ENCODE measurements around the gene TMEM9. TPM values are rescaled to one million over a fixed set of nuclear protein-coding genes. Genes with fewer than 3 reads are reported as not detected.
A peak's percentile ranks its signal among the peaks of the same experiment; 100 is the strongest.

Gene TMEM9
- total RNA-seq, 2 donors from 2014 or later: 131 to 164 TPM

DNA sequence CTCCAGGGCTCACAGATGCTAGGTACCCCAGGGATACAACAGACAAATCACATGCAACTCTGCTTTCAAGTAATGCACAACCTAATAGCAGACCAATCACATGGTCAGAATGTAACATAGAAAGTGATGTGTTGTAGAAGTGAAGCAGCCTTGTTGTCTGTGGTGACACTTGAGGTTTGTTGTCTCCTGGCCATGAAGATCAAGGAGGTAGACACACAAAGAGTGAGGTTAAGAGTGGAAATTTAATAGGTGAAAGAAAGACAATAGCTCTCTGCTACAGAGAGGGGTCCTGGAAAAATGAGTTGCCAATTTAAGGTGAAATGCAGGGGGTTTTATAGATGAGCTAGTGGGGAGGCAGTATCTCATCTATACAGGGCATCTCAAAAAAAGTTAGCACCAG lies 2.5 kb upstream of the TMEM9 start:
- intact Hi-C loops (cut with DNase I): no loop called here
- no peak overlapping the region for H3K4me3 ChIP-seq
- no peaks in the 10 kb centered on the region for H3K36me3 ChIP-seq
- no peaks in the 10 kb centered on the region for H3K27me3 ChIP-seq (replicated peaks; ENCODE audit: insufficient read depth)
- no peaks in the 10 kb centered on the region for H3K9me3 ChIP-seq
- H3K27ac ChIP-seq: no peak overlapping the region
- no peaks in the 10 kb centered on the region for H3K4me1 ChIP-seq (replicated peaks)
- DNase-seq (ENCODE audit: low spot score): no peak
- TF ChIP-seq POLR2AphosphoS5 (IDR thresholded peaks at IDR 0.05) (no peak), POLR2A (IDR thresholded peaks at IDR 0.05) (no peak)
- TF ChIP-seq, protein P1, sequence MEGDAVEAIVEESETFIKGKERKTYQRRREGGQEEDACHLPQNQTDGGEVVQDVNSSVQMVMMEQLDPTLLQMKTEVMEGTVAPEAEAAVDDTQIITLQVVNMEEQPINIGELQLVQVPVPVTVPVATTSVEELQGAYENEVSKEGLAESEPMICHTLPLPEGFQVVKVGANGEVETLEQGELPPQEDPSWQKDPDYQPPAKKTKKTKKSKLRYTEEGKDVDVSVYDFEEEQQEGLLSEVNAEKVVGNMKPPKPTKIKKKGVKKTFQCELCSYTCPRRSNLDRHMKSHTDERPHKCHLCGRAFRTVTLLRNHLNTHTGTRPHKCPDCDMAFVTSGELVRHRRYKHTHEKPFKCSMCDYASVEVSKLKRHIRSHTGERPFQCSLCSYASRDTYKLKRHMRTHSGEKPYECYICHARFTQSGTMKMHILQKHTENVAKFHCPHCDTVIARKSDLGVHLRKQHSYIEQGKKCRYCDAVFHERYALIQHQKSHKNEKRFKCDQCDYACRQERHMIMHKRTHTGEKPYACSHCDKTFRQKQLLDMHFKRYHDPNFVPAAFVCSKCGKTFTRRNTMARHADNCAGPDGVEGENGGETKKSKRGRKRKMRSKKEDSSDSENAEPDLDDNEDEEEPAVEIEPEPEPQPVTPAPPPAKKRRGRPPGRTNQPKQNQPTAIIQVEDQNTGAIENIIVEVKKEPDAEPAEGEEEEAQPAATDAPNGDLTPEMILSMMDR (IDR thresholded peaks at IDR 0.05): no peak

DNA sequence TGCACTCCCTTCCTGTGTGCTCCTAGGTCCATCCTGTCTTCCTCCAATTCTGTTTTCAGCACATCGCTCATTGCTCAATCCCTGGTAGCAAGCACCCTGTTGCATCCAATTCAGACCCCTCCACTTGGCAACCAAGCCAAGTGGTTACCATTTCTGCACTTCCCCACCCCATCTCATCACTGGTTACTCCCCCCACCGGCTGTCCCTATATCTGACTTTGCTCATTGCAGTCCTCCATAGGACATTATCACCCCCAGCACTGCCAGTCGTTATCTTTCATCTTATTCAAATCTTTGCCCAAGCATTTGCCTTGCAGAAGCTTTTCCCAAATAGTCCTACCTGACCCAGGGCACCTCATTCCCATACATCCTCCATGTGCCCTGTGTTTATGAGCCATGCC lies 2.1 kb upstream of the TMEM9 start:
- H3K27me3 ChIP-seq (replicated peaks; ENCODE audit: insufficient read depth): no peaks in the 10 kb centered on the region
- H3K36me3 ChIP-seq: peaks cover 0 to 3% of the 10 kb centered on the region in 2 donors
- no peaks in the 10 kb centered on the region for H3K9me3 ChIP-seq
- intact Hi-C loops (cut with DNase I): no loop called here
- TF ChIP-seq POLR2A (IDR thresholded peaks at IDR 0.05) (no peak), POLR2AphosphoS5 (IDR thresholded peaks at IDR 0.05) (no peak)
- TF ChIP-seq, protein P1 (IDR thresholded peaks at IDR 0.05): no peak
- no peak overlapping the region for H3K27ac ChIP-seq
- H3K4me1 ChIP-seq (replicated peaks): no peaks in the 10 kb centered on the region
- WGBS: 87% methylated on average over 3 of the region's 3 CpGs
- DNase-seq (ENCODE audit: low spot score): no peak
- H3K4me3 ChIP-seq: no peak overlapping the region

DNA sequence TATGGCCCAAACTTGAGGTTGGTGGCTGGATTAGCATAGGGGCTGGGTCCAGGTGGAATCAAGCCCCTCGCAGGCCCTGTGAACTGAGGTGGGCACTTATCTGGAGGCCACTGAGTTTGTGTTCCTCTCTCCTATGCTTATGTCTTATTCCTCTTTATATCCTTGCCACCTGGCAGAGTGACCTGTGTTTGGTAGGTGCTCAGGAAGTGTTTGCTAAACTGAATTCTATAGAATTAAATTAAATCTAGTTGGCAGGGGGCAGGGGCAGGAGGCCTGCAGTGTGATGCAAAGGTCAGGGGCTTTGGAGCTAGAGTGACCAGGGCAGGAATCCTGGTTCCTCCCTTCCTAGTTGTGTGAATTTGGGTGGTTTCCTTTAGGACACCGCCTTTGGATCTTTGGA lies 1.1 kb upstream of the TMEM9 start:
- intact Hi-C loops (cut with DNase I): loop anchor here (2.0 kb wide), 1 partner anchor 15 kb away; no protein-coding TSS in a partner anchor
- Histone ChIP-seq H3K4me3 (no peak overlapping the region), H3K9me3 (no peaks in the 10 kb centered on the region), H3K27ac (no peak overlapping the region), H3K36me3 (peaks cover 0 to 6% of the 10 kb centered on the region in 2 donors), H3K27me3 (replicated peaks; ENCODE audit: insufficient read depth) (no peaks in the 10 kb centered on the region), H3K4me1 (replicated peaks) (no peaks in the 10 kb centered on the region)
- DNase-seq (ENCODE audit: low spot score): no peak
- WGBS: 79% methylated on average over 2 of the region's 2 CpGs
- TF ChIP-seq, protein P1 (IDR thresholded peaks at IDR 0.05): no peak
- TF ChIP-seq POLR2A (IDR thresholded peaks at IDR 0.05) (no peak), POLR2AphosphoS5 (IDR thresholded peaks at IDR 0.05) (no peak)

DNA sequence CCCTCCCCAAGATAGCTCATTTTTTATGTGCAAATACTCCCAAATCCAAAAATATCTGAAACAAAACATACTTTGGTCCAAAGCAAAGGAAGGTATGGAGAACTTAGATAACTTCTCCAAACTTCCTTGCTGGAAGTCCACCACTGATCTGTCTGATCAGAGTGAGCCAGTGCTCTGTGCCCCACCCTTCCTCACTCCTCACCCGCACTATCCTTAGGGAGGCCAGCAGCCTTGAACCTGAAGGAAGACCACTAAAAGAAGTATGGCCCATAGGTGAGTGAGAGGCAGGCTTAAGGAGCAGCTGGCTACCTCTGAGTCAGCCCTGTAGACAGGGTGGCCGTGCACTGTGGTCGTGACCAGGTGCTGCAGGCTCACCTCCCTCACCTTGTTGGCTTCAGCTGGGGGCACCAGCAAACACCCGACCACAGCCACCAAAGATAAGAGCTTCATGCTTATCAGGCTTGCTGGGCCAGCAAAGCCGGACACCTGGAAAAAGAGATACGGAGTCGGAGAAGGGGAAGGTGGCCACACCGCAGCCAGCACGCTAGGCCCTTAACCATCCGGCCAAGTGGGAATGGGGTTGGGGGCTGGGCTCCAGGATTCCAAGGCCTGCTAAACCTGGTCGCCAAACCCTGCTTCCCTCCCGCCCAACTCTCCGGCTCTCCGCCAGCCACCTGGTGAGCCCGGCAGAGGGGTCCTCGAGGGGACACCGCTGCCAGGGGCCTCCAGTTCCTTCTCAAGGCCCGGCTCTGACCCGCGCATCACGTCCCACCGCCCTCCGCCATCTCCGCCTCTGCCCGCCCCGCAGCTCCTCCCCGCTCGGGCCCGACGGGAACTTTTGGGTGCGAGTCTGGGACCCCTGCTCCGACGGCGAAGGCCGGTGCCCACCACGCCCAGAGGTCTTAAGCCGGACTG lies 543 bp downstream of the TMEM9 start:
- no peak for DNase-seq (ENCODE audit: low spot score)
- 2% methylated on average over 37 of the region's 37 CpGs for WGBS

More for the DNA sequence above, 543 bp downstream of the TMEM9 start:
- Histone ChIP-seq H3K27me3 (replicated peaks; ENCODE audit: insufficient read depth) (no peaks in the 10 kb centered on the region), H3K4me3 (peak overlapping the region; percentile 59 to 89), H3K9me3 (no peaks in the 10 kb centered on the region), H3K27ac (peak overlapping the region; percentile 25 to 73), H3K4me1 (replicated peaks) (no peaks in the 10 kb centered on the region), H3K36me3 (peaks cover 0 to 6% of the 10 kb centered on the region in 2 donors)
- TF ChIP-seq, protein P1 (IDR thresholded peaks at IDR 0.05): no peak
- TF ChIP-seq POLR2AphosphoS5 (IDR thresholded peaks at IDR 0.05): no peak
- intact Hi-C loops (cut with DNase I): loop anchor here (2.0 kb wide), 1 partner anchor 17 kb away; no protein-coding TSS in a partner anchor
